GM10248 (cell line): ENCODE measurements around the gene ARL14.

Source experiments
- CTCF ChIA-PET: fragments of 300-600 bp; sonication (Branson Sonifier 250); formaldehyde crosslinking; extraction: SDS; loops from one replicate; lab custom pipeline; 2021; ENCODE audit warnings: antibody characterized with exemption; lab: Yijun Ruan, JAX
- POLR2A ChIA-PET: fragments of 350-650 bp; sonication (Branson Sonifier 250); formaldehyde crosslinking; extraction: SDS; loops from one replicate; lab custom pipeline; 2020; ENCODE audit warnings: antibody characterized with exemption; lab: Yijun Ruan, JAX
- DNase-seq: peaks from one replicate; pipeline ENCODE4 v3.0.0; 2012; ENCODE audit errors: extremely low spot score
- TF ChIP-seq, protein P1 (sequence below): IDR thresholded peaks from 2 replicates; pipeline ENCODE4 v1.5.1; 2012; ENCODE audit warnings: mild to moderate bottlenecking, low read depth; ENCODE audit errors: extremely low read depth, missing control alignments, control extremely low read depth

ARL14 gene

DNA sequence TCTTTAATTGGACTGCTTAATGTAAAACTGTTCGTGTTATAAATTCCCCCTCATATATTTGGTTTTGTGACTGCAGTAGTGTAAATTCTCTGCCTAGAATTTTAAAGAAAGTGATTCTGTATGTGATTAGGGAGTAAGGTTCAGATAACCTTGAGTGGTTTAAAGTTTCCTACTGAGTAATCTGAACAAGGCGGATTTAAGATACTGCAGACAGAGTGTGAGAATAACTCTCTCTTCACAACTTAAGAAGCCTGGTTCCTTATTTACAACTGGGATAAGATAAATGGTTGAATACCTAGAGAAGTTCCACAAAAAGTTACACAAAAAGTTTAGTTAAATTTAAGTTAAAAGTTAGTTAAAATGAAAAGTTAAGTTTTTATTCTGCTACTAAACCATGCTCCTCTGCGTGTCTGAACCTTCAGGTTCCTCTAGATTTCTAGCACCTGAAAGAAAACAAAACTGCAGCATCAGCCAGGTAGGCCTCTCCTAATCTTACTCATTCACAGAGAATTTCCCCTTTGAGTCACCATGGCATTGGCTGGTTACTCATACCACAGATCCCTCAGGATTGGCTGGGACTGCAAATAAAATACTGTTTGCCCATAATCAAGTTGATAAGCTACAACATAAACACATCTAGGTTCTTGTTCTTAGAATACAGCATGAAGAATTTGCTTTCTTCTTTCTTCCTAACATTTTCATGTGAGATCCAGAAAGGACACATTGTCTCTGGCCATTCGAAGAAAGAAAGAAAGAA, at the start of gene ARL14:
Gene ARL14, plus strand, starts transcription at position 614 of the 757 bp plus-strand sequence. CDS start 187 bp downstream, outside the sequence.
- TF ChIP-seq, protein P1, sequence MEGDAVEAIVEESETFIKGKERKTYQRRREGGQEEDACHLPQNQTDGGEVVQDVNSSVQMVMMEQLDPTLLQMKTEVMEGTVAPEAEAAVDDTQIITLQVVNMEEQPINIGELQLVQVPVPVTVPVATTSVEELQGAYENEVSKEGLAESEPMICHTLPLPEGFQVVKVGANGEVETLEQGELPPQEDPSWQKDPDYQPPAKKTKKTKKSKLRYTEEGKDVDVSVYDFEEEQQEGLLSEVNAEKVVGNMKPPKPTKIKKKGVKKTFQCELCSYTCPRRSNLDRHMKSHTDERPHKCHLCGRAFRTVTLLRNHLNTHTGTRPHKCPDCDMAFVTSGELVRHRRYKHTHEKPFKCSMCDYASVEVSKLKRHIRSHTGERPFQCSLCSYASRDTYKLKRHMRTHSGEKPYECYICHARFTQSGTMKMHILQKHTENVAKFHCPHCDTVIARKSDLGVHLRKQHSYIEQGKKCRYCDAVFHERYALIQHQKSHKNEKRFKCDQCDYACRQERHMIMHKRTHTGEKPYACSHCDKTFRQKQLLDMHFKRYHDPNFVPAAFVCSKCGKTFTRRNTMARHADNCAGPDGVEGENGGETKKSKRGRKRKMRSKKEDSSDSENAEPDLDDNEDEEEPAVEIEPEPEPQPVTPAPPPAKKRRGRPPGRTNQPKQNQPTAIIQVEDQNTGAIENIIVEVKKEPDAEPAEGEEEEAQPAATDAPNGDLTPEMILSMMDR = no peak
- no peak for DNase-seq
- POLR2A ChIA-PET = no interaction called here
- CTCF ChIA-PET = interaction anchor here (2.4 kb wide), 1 partner anchor 10 kb away, joined by 13 read pairs; no protein-coding TSS in a partner anchor

DNA sequence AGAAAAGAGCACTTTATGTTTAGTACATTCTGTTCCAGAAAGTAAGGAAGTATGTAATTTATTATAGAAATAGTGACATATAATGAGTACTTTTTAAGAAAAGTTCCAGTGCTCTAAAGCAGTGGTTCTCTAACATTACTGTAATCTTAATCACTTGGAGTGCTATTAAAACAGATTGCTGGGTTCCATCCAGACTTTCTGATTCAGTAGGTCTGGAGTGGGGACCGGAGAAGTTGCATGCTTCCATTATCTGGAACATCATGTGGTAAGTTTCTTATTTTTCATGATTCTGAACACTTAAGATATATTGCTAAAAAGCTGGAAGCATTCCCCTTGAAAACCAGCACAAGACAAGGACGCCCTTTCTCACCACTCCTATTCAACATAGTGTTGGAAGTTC, 47.5 kb upstream of the ARL14 start:
- CTCF ChIA-PET = no interaction called here
- no peak for DNase-seq
- POLR2A ChIA-PET = no interaction called here
- TF ChIP-seq, protein P1 = no peak

DNA sequence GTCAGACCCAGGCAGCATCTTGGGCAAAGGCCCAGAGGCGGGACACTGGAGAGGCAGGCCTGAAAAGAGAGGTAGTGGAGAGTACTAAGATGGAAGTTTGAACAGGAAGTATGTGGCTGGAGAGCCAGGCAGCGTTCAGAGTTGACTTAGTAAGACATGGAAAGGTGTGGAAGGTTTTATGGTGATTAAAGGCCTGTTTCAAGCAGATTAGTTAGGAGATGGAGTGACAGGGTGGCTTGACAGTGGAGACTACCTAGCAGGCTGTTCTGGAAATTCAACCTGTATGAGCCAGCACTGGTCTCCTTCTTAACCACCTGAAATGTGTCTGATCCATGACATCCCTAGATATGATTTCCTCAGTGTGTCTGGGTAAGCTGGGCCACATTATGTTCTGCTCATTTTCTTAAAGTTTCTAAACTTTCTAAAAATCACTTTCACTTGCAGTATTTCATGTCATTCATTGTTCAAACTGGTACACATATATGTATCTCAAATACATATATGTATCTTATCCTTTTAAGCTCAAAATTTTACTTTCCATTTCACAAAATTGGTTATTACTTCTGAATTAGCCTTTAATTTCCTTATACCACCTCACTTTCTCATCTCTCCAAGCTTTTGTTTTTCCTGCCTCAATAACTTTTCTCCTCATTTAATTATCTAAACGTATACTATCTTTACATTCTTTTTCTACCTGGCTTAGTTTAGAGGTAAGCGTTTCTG, 43.4 kb upstream of the ARL14 start:
- ChIA-PET POLR2A (no interaction called here), CTCF (interaction anchor here (0.8 to 1.6 kb wide), 3 partner anchors 15 to 31 kb away, joined by 3 to 8 read pairs (median 3); no protein-coding TSS in a partner anchor)
- TF ChIP-seq, protein P1 = no peak
- DNase-seq = no peak

DNA sequence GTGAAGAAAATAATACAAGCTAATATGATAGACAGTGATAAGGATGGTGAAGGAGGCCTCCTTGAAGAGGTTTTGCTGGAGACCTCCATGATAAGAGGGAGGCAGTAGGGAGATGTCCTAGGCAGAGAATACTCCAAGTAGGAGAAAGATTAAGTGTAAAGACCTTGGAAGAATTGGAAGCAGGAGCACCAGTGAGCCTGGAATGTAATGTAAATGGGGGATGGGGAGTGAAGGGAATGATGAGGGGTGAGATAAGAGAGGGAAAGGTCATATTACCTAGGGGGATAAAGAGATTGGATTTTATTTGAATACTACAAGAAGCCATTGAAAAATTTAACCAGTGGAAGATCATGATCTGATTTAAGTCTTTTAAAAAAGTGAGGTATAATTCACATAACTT, 41.7 kb upstream of the ARL14 start:
- ChIA-PET POLR2A (no interaction called here), CTCF (interaction anchor here (1.2 to 1.6 kb wide), 3 partner anchors 9 to 26 kb away, joined by 3 to 8 read pairs (median 3); no protein-coding TSS in a partner anchor)
- DNase-seq = no peak
- TF ChIP-seq, protein P1 = no peak

DNA sequence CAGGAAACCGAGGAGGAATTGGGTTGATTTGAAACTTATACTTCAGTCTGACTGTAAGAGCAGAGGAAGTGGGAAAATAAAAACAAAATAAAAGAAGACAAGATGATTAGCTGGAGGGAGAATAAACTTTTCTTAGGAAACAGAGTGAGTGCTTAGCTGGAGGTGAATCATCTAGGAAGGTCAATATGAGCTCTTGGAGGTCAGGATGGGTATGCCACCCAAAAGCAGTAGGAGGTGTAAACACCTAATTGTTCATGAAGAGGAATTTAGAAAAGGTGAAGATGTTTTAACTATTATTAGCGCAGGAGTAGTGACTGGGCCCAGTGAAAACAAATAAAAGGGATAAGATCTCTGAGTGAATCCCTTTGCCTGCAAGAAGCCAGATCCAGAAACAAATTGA, 39.9 kb upstream of the ARL14 start:
- ChIA-PET CTCF (interaction anchor here (1.1 to 1.6 kb wide), 4 partner anchors 11 to 24 kb away, joined by 3 to 4 read pairs (median 3); no protein-coding TSS in a partner anchor), POLR2A (no interaction called here)
- DNase-seq = no peak
- TF ChIP-seq, protein P1 = no peak

DNA sequence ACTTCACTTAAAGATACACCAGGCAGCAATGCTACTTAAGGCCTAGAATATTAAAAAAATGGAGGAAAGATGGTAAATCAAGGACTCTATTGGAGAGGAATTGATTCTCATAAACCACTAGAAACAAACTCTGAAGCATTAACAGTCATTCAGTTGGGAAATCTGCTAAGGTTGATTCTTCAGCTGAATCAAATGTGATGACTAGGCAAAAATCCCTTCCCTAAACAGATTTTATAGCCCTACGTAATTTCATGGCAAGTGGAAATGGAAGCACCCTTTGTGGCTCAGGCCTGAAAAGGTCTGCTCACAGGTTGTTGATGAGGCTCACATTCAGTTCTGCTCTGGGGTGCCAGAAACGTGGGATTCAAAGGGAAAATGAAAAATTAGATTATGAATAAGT, 38.8 kb upstream of the ARL14 start:
- ChIA-PET CTCF (interaction anchor here (1.6 kb wide), 1 partner anchor 12 kb away, joined by 3 read pairs; no protein-coding TSS in a partner anchor), POLR2A (no interaction called here)
- TF ChIP-seq, protein P1 = no peak
- no peak for DNase-seq
